ENCODE results near the gene ERI3.

Gene ERI3

GRCh38 chr1:44225761-44226160 lies 129.3 kb downstream of the ERI3 start:
- Mint-ChIP-seq H3K4me3 (no peak overlapping the region), H3K36me3 (ENCODE audit: low read depth) (peaks cover 63% of the 10 kb centered on the region), H3K27ac (no peak overlapping the region), H3K4me1 (peaks cover 27% of the 10 kb centered on the region), H3K27me3 (ENCODE audit: low read depth, poor library complexity) (peaks cover 6% of the 10 kb centered on the region), H3K9me3 (peaks cover 28% of the 10 kb centered on the region)
- TF ChIP-seq CTCF (IDR thresholded peaks at IDR 0.05): no peak
- no peak for DNase-seq

GRCh38 chr1:44223187-44223610 lies 131.9 kb downstream of the ERI3 start:
- Mint-ChIP-seq H3K4me3 (no peak overlapping the region), H3K9me3 (peaks cover 28% of the 10 kb centered on the region), H3K27ac (no peak overlapping the region), H3K27me3 (ENCODE audit: low read depth, poor library complexity) (peaks cover 2% of the 10 kb centered on the region), H3K36me3 (ENCODE audit: low read depth) (peaks cover 58% of the 10 kb centered on the region), H3K4me1 (peaks cover 43% of the 10 kb centered on the region)
- TF ChIP-seq CTCF (IDR thresholded peaks at IDR 0.05): no peak
- no peak for DNase-seq

- Mint-ChIP-seq H3K9me3 (peaks cover 24% of the 10 kb centered on the region), H3K4me1 (peaks cover 49% of the 10 kb centered on the region), H3K27ac (no peak overlapping the region), H3K4me3 (no peak overlapping the region), H3K27me3 (ENCODE audit: low read depth, poor library complexity) (peaks cover 2% of the 10 kb centered on the region), H3K36me3 (ENCODE audit: low read depth) (peaks cover 52% of the 10 kb centered on the region)
- no peak for TF ChIP-seq CTCF (IDR thresholded peaks at IDR 0.05)
- no peak for DNase-seq
These were observed 132.5 kb downstream of the ERI3 start for GRCh38 chr1:44222397-44223186.

GRCh38 chr1:44221769-44222168 lies 133.3 kb downstream of the ERI3 start:
- no peak for TF ChIP-seq CTCF (IDR thresholded peaks at IDR 0.05)
- H3K27me3 Mint-ChIP-seq (ENCODE audit: low read depth, poor library complexity): peaks cover 2% of the 10 kb centered on the region
- H3K9me3 Mint-ChIP-seq: peaks cover 19% of the 10 kb centered on the region
- peaks cover 55% of the 10 kb centered on the region for H3K4me1 Mint-ChIP-seq
- no peak overlapping the region for H3K4me3 Mint-ChIP-seq
- no peak for DNase-seq
- H3K36me3 Mint-ChIP-seq (ENCODE audit: low read depth): peaks cover 46% of the 10 kb centered on the region
- H3K27ac Mint-ChIP-seq: no peak overlapping the region

- H3K36me3 Mint-ChIP-seq (ENCODE audit: low read depth): peaks cover 46% of the 10 kb centered on the region
- H3K9me3 Mint-ChIP-seq: peaks cover 9% of the 10 kb centered on the region
- peaks cover 2% of the 10 kb centered on the region for H3K27me3 Mint-ChIP-seq (ENCODE audit: low read depth, poor library complexity)
- no peak overlapping the region for H3K27ac Mint-ChIP-seq
- H3K4me1 Mint-ChIP-seq: peaks cover 55% of the 10 kb centered on the region
- no peak for TF ChIP-seq CTCF (IDR thresholded peaks at IDR 0.05)
- DNase-seq: no peak
- no peak overlapping the region for H3K4me3 Mint-ChIP-seq
These were observed 134.3 kb downstream of the ERI3 start for GRCh38 chr1:44220755-44221154.
